Keratinocyte (primary cell): ENCODE results near the gene STAB2. TPM values are rescaled to one million over a fixed set of nuclear protein-coding genes. Genes with fewer than 3 reads are reported as not detected.

Source experiments
- DNase-seq: peaks from one replicate; pipeline ENCODE4 v3.0.0-alpha.2; 2011; ENCODE audit warnings: low read depth, missing footprints, low spot score
- FAIRE-seq: peaks from 2 replicates; lab custom pipeline; 2011; peaks lifted over from hg19 to GRCh38; lab: Jason Lieb, UNC
- H2AFZ ChIP-seq: 2 replicates; pipeline ENCODE4 v1.6.0; 2012; ENCODE audit warnings: low read length, control low read depth, inconsistent platforms; ENCODE audit not compliant: control insufficient read depth
- H3K27ac ChIP-seq: 2 replicates; pipeline ENCODE4 v1.5.1; 2011; ENCODE audit warnings: low read length; ENCODE audit not compliant: control insufficient read depth, insufficient read depth
- H3K27me3 ChIP-seq: 3 replicates; pipeline ENCODE4 v1.6.0; 2011; ENCODE audit warnings: low read length; ENCODE audit not compliant: control insufficient read depth, insufficient read depth; ENCODE audit errors: extremely low read depth
- H3K36me3 ChIP-seq, 2 experiments: 2 replicates in 1 of 2; 3 replicates in 1 of 2; pipeline ENCODE4 v1.5.1; 2011; ENCODE audit warnings: low read length in 2 of 2, mild to moderate bottlenecking in 1 of 2; ENCODE audit not compliant: control insufficient read depth in 2 of 2, insufficient read depth in 2 of 2; ENCODE audit errors: extremely low read depth in 1 of 2
- H3K4me1 ChIP-seq: 3 replicates; pipeline ENCODE4 v1.5.1; 2011; ENCODE audit warnings: low read length; ENCODE audit not compliant: control insufficient read depth, insufficient read depth; ENCODE audit errors: extremely low read depth
- H3K4me2 ChIP-seq: 3 replicates; pipeline ENCODE4 v1.6.0; 2011; ENCODE audit warnings: low read depth, low read length; ENCODE audit not compliant: control insufficient read depth, insufficient read depth; ENCODE audit errors: extremely low read depth
- H3K4me3 ChIP-seq, 3 experiments: fragments of 200-600 bp in 1 of 3; sonication (generic) in 1 of 3; 2 replicates in 2 of 3; 3 replicates in 1 of 3; pipeline ENCODE4 v1.5.1; 2011 to 2016; ENCODE audit warnings: low read length in 3 of 3, mild to moderate bottlenecking in 3 of 3, control low read depth in 2 of 3, inconsistent platforms in 1 of 3, low read depth in 1 of 3, mixed read lengths in 1 of 3, mixed run types in 1 of 3, moderate library complexity in 1 of 3; ENCODE audit not compliant: control insufficient read depth in 2 of 3, insufficient read depth in 2 of 3; ENCODE audit errors: extremely low read depth in 1 of 3
- H3K79me2 ChIP-seq: 2 replicates; pipeline ENCODE4 v1.6.0; 2012; ENCODE audit warnings: low read length; ENCODE audit not compliant: control insufficient read depth, insufficient read depth
- H3K9ac ChIP-seq: 3 replicates; pipeline ENCODE4 v1.6.0; 2011; ENCODE audit warnings: low read length; ENCODE audit not compliant: control insufficient read depth, insufficient read depth; ENCODE audit errors: extremely low read depth
- H3K9me1 ChIP-seq: 3 replicates; pipeline ENCODE4 v1.6.0; 2011; ENCODE audit warnings: low read length; ENCODE audit not compliant: control insufficient read depth, insufficient read depth; ENCODE audit errors: extremely low read depth
- H3K9me3 ChIP-seq: 2 replicates; pipeline ENCODE4 v1.5.1; 2012; ENCODE audit warnings: low read depth, low read length; ENCODE audit not compliant: control insufficient read depth
- H4K20me1 ChIP-seq: 3 replicates; pipeline ENCODE4 v1.6.0; 2011; ENCODE audit warnings: low read length; ENCODE audit not compliant: control insufficient read depth, insufficient read depth; ENCODE audit errors: extremely low read depth
- CTCF ChIP-seq, 3 experiments: IDR thresholded peaks in 1 of 3; conservative IDR thresholded peaks in 1 of 3; optimal IDR thresholded peaks in 1 of 3; 2 replicates in 2 of 3; 3 replicates in 1 of 3; pipeline versions ENCODE3 to v1.5.1; 2011; ENCODE audit warnings: low read length in 3 of 3, mild to moderate bottlenecking in 3 of 3, moderate library complexity in 2 of 3, control low read depth in 1 of 3, inconsistent platforms in 1 of 3; ENCODE audit not compliant: insufficient read depth in 2 of 3; ENCODE audit errors: extremely low read depth in 1 of 3
- EZH2 ChIP-seq: IDR thresholded peaks from one replicate; pipeline ENCODE4 v1.6.1; 2012; ENCODE audit warnings: inconsistent platforms, mild to moderate bottlenecking, low read length, moderate library complexity
- dilution Hi-C: fragments of 300-500 bp; cut with MboI; formaldehyde crosslinking; loops from one replicate; pipeline ENCODE4 v1.7.0; 2020; ENCODE audit warnings: low sequenced_read_pairs; ENCODE audit not compliant: extremely low pct_ligation_motif_present
- polyA plus RNA-seq, 5 experiments: library from polyadenylated mRNA; depleted of rRNA in 3 of 5; stranded (reverse) in 3 of 5; stranded (forward) in 1 of 5; unstranded in 1 of 5; fragments of >200 nt; gene quantifications; 1 replicate in 1 of 5; 2 replicates in 3 of 5; 3 replicates in 1 of 5; pipeline versions ENCODE4 v1.2.1 to v1.2.3, GENCODE V29; 2011 to 2012; ENCODE audit warnings: missing spikeins in 2 of 5, low read depth in 1 of 5, low replicate concordance in 1 of 5

Gene STAB2
- polyA plus RNA-seq, 1 donor (not counting 4 experiments of a cell fraction or from before 2014, with no cell fraction given): not detected

- Histone ChIP-seq H3K27me3 (no peaks in the 10 kb centered on the region), H3K4me2 (peak overlapping the region; percentile 2), H4K20me1 (no peaks in the 10 kb centered on the region), H3K9me3 (no peaks in the 10 kb centered on the region), H3K36me3 (no peaks in the 10 kb centered on the region), H3K9me1 (no peaks in the 10 kb centered on the region), H2AFZ (no peak overlapping the region), H3K27ac (no peak overlapping the region), H3K79me2 (no peaks in the 10 kb centered on the region), H3K9ac (no peak overlapping the region), H3K4me3 (no peak overlapping the region), H3K4me1 (peaks cover 10% of the 10 kb centered on the region)
- DNase-seq (no peak), FAIRE-seq (peak; percentile 68)
- TF ChIP-seq EZH2: no peak
- TF ChIP-seq CTCF (optimal IDR thresholded peaks at IDR 0.05 in 1 of 3, IDR thresholded peaks at IDR 0.05 in 1 of 3, conservative IDR thresholded peaks at IDR 0.05 in 1 of 3; ENCODE audit: extremely low read depth in 1 of 3, insufficient read depth in 2 of 3, low read length in 3 of 3): no peak
- dilution Hi-C loops: no loop called here
Observed at GRCh38 chr12:103748002-103748401, 160.9 kb downstream of the STAB2 start.

- no peaks in the 10 kb centered on the region for H3K27me3 ChIP-seq
- H3K27ac ChIP-seq: no peak overlapping the region
- H3K4me3 ChIP-seq: no peak overlapping the region
- no peak for FAIRE-seq
- TF ChIP-seq CTCF (optimal IDR thresholded peaks at IDR 0.05 in 1 of 3, IDR thresholded peaks at IDR 0.05 in 1 of 3, conservative IDR thresholded peaks at IDR 0.05 in 1 of 3; ENCODE audit: extremely low read depth in 1 of 3, insufficient read depth in 2 of 3, low read length in 3 of 3) (no peak), EZH2 (no peak)
- H3K9me1 ChIP-seq: no peaks in the 10 kb centered on the region
- dilution Hi-C loops: no loop called here
- H3K9me3 ChIP-seq: no peaks in the 10 kb centered on the region
- H3K9ac ChIP-seq: no peak overlapping the region
- H3K4me2 ChIP-seq: no peak overlapping the region
- DNase-seq: no peak
- no peaks in the 10 kb centered on the region for H4K20me1 ChIP-seq
- no peaks in the 10 kb centered on the region for H3K36me3 ChIP-seq
- no peaks in the 10 kb centered on the region for H3K79me2 ChIP-seq
- peaks cover 10% of the 10 kb centered on the region for H3K4me1 ChIP-seq
- H2AFZ ChIP-seq: no peak overlapping the region
Observed at GRCh38 chr12:103748875-103749274, 161.8 kb downstream of the STAB2 start.
